NCI-H2227 (cell line): ENCODE data around the gene TMPRSS3.

Experiments used
- DNase-seq: peaks from one replicate; lab custom pipeline; 2025; ENCODE audit not compliant: unreplicated experiment; lab: John Stamatoyannopoulos, UW

The TMPRSS3 gene

DNA sequence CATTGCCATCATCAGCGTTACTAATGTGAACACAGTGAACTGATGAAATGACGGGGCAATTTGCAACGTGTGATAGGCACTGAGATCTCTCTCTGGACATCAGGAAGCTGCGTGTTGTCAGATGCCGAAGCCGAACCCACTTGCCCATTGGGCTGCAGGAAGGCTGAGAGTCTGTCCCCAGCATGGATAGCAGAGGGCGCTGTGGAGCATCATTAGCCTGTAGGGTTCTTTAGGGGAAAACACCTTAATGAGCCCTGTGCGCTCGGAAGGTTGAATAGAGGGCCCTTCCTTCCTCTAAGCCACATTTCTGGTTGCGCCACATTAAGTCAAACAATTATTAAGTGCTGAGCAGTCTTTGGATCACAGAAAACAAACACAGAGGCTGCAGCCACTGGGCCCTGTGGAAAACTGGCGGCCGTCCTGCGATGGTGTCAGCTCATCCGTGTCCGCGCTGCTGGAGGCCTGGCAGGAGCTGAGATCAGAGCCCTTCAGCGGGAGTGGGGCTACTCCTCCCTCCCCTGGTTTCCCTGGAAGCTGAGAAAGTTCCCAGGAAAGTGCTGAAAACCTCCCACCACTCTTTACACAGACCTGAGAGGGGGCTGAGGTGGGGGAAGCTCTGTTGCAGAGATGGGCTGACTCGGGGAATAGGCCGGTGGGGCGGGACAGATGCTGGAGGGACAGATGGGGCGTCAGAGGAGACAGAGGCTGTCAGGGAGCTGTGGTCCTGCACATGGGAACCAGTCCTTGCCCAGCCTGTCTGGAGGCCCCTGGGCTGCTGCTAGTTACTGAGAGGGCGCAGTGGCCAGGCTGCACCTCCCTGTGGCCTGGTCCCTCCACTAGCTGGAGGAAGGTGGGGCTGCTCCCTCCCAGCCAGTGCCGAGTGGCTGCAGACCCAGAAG lies 57.8 kb downstream of the TMPRSS3 start:
- peak; percentile 81 for DNase-seq

DNA sequence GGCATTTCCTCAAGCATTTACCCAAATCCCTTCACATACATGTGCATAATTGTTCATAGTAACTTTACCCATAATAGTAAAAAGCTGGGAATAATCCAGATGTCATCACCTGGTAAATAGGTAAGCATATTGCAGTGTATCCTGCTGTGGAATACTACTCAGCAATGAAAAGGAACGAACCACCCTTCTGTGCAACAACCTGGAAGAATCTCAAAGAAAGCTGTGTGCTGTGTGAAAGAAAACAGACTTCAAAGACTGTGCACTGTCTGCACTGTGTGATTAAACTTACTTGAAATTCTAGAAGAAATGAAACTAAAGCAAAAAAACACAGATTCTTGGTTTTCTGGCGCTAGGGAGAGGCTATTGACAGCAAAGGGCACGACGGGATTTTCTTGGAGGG lies 58.6 kb downstream of the TMPRSS3 start:
- DNase-seq, result no peak

DNA sequence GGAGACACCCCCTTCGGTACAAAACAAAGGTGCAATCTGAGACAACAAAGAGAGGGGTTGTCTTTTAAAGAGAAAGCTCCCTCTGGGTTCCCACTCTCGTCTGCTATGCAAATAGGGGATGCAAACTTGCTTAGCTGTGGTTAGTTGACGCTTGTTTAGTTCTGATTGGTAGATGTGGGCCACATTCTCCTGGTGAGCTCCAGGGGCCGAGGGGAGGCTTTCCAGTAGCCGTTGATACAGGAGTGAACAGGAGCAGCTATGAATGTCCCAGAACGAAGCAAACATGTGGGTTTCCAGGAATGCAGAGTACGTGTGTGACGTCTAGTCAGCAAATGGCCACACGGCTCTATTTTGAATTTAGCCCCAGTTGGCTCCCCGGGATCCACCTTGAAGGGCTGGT lies 59.8 kb downstream of the TMPRSS3 start:
- DNase-seq, result peak; percentile 40

DNA sequence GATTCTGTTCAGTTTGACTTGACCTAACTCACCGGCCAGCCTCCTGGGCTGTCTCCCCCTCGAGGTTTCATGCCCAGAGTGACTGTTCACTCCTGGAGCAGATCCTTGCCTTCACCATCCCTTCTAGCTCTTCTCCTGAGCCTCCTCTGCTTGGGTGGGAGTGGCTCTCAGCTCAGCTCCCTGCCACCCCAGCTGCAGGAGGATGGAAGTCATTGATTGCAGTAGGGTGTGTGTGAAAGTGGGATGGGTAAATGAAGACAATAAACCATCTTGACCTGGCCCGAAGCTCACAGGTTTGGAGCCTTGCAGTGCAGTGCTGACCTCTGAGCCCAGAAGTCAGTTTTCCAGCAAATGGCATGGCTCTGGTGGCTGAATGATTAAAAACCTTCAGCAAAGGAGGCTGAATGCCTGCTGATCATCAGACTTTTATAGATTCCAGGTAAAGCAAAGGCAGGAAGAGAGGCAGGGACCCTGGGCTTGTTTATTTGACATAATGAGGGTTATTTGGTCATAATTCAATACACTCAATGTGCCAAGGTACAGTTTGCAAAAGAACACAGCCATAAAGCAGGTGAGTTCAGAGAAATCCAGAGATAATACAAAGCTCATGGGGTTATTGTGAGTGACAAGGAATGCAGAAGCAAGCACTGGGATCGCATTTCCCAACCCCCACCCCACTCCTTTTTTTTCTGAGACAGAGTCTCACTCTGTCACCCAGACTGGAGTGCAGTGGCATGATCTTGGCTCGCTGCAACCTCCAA lies 63.1 kb downstream of the TMPRSS3 start:
- DNase-seq, result no peak

DNA sequence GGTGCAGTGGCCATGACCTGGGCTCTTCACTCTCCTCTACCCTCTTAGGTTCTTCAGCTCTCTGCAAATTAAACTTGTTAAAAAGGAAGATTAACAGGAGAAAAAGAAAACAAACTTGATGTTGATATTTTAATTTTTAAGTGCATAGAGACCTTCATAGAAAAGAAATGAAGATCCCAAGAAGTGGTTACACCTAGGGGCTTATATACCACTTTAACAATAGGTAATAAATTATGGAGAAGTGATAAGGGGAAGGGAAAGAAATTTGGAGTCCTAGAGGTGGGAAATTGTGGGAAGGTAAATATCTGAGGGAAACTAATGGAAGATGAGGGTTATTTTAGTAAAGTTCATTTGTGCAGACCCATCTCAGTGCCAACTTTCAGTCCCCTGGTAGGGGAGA lies 64.2 kb downstream of the TMPRSS3 start:
- no peak for DNase-seq

DNA sequence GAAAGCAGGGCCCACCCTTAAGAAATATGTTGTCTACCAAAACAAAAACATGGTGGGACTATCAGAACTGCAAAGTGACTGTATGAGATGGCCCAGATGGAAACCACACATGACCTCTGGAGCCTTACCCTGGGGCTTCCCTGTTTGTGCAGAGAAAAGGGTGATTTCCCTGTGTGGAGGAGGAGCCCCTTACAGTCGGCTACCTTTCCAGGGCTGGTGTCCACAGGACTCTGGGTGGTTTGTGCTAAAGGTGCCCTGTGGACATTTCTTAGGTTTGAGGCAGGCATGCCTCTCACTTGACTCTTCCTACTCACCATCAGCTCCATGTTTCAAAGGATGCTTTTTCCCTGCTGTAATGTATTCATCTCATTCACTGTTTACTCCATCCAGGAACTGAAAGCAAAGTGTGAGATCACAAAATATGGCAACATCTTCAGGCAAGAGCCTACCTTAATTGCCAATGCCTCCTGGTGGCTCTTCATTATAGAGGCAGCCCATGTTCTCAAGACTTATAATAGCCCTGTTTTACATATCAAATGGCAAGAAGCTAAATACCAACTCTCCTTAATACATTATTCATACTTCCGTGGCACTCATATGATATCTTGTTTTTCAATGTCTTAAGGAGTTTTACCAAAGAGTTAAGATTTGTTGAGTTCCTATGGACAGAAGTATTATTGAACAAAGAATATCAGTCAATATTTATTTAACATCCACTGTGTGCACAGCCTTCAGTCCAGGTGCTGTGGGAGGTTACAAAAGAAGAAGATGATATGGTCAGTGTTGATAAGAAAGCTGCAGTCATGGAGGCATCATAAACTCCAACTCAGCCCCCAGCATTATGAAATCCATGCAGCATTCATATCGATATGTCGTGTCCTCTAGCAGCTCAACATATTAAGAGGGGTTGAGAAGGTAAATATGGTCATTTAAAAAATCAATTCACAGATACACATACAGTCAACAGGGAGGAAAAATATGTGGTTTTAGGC lies 65.2 kb downstream of the TMPRSS3 start:
- no peak for DNase-seq

DNA sequence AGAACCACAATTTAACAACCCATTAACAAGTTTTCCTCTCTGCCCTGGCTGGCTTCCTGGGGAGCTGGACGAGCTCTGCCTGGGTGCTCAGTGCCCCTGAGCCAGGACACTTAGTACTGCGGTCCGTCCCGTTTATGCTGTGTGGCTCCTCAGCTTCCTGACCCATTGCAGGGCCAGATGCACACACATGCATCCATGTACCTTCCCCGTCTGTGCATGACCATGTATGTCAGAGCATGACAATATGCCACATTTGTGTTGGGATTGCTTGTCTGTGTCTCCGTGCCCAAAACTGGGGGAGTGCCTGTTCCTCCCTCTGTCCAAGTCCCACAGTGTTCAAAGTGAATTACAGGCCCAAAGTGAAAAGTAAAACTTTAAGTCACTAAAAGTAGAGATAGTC lies 71.0 kb downstream of the TMPRSS3 start:
- no peak for DNase-seq
